Measurements from ENCODE around the gene MYH15.

- no peak for TF ChIP-seq L3MBTL2 (conservative IDR thresholded peaks at IDR 0.05)
- no peak for TF ChIP-seq SP1 (IDR thresholded peaks at IDR 0.05)
- TF ChIP-seq BHLHE40 (IDR thresholded peaks at IDR 0.05; ENCODE audit: borderline replicate concordance), result no peak
- TF ChIP-seq TARDBP (IDR thresholded peaks at IDR 0.05), result no peak
- TF ChIP-seq FOXA1 (IDR thresholded peaks at IDR 0.05), result no peak
- TF ChIP-seq SUZ12 (IDR thresholded peaks at IDR 0.05), result no peak
- TF ChIP-seq ELF4 (IDR thresholded peaks at IDR 0.05), result no peak
- TF ChIP-seq LEF1 (IDR thresholded peaks at IDR 0.05; ENCODE audit: borderline replicate concordance), result no peak
- TF ChIP-seq PKNOX1 (IDR thresholded peaks at IDR 0.05), result no peak
- TF ChIP-seq FOXK2 (IDR thresholded peaks at IDR 0.05), result no peak
- no peak for TF ChIP-seq NFRKB (IDR thresholded peaks at IDR 0.05)
Observed at GRCh38 chr3:108394016-108394415, 116.4 kb downstream of the MYH15 start.
